Measurements from ENCODE around the gene SBF1. TPM values are rescaled to one million over a fixed set of nuclear protein-coding genes. Genes with fewer than 3 reads are reported as not detected.
A peak's percentile ranks its signal among the peaks of the same experiment; 100 is the strongest.
"Not testable (repeated sequence)": the region's sequence is repeated elsewhere in the genome, so short reads cannot be mapped to it uniquely, and the experiment has no call there.

Gene SBF1, protein sequence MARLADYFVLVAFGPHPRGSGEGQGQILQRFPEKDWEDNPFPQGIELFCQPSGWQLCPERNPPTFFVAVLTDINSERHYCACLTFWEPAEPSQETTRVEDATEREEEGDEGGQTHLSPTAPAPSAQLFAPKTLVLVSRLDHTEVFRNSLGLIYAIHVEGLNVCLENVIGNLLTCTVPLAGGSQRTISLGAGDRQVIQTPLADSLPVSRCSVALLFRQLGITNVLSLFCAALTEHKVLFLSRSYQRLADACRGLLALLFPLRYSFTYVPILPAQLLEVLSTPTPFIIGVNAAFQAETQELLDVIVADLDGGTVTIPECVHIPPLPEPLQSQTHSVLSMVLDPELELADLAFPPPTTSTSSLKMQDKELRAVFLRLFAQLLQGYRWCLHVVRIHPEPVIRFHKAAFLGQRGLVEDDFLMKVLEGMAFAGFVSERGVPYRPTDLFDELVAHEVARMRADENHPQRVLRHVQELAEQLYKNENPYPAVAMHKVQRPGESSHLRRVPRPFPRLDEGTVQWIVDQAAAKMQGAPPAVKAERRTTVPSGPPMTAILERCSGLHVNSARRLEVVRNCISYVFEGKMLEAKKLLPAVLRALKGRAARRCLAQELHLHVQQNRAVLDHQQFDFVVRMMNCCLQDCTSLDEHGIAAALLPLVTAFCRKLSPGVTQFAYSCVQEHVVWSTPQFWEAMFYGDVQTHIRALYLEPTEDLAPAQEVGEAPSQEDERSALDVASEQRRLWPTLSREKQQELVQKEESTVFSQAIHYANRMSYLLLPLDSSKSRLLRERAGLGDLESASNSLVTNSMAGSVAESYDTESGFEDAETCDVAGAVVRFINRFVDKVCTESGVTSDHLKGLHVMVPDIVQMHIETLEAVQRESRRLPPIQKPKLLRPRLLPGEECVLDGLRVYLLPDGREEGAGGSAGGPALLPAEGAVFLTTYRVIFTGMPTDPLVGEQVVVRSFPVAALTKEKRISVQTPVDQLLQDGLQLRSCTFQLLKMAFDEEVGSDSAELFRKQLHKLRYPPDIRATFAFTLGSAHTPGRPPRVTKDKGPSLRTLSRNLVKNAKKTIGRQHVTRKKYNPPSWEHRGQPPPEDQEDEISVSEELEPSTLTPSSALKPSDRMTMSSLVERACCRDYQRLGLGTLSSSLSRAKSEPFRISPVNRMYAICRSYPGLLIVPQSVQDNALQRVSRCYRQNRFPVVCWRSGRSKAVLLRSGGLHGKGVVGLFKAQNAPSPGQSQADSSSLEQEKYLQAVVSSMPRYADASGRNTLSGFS (N-terminal part only)
- 38.7 and 66.1 TPM in 2 replicates for total RNA-seq (2014; rRNA removed; shearing (Covaris generic); ENCODE audit: low replicate concordance)

DNA sequence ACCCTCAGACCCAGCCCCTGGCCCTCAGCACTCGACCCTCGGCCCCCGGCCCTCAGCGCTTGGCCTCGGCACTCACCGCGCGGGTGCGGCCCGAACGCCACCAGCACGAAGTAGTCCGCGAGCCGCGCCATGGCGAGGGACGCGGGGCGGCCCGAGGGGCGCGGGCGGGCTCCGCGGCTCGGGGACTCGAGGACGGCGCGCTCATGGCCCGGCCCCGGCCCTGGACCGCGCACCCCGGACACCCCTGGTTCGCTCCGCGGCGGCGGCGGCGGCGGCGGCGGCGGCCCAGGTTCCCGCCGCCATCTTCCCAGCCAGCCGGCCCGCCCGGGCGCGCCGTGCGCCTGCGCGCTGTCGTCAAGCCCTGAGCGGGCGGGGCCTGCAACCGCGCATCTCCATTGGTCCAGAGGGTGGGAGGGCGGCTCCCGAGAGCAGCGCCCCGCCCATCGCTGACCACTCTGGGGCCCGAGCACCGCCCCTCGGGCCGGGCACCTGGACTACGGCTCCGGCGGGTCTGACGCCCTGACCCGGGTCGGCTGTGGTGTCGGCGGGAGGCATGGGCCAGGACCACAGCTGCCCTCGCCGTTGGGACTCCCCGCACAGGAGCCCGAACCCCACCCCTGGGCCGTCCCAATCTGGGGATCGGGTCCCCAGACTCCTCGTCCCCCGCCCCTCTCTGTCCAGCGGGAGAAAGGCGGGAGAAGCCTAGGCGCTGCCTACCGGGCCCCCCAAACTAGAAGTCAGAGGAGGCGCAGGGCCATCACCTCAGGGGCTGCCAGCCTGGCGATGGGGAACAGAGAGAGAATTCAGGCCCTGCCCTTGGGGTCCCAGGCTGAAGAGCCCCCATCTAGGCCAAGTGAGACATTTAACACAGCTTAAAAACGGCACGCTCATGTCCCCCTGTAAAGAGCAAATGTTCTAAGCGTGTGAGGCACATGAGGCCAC lies at the start of gene SBF1:
SBF1 (minus strand) TSS at position 326 of the 942 bp plus-strand sequence; CDS start at position 131, 195 bp downstream.
- Histone ChIP-seq H3K9me3 (no peaks in the 10 kb centered on the region), H3K36me3 (peaks cover 12% of the 10 kb centered on the region), H3K4me3 (peak within 1 kb of the TSS; percentile 63), H3K27me3 (no peaks in the 10 kb centered on the region)
- DNase-seq = peak; percentile 89

DNA sequence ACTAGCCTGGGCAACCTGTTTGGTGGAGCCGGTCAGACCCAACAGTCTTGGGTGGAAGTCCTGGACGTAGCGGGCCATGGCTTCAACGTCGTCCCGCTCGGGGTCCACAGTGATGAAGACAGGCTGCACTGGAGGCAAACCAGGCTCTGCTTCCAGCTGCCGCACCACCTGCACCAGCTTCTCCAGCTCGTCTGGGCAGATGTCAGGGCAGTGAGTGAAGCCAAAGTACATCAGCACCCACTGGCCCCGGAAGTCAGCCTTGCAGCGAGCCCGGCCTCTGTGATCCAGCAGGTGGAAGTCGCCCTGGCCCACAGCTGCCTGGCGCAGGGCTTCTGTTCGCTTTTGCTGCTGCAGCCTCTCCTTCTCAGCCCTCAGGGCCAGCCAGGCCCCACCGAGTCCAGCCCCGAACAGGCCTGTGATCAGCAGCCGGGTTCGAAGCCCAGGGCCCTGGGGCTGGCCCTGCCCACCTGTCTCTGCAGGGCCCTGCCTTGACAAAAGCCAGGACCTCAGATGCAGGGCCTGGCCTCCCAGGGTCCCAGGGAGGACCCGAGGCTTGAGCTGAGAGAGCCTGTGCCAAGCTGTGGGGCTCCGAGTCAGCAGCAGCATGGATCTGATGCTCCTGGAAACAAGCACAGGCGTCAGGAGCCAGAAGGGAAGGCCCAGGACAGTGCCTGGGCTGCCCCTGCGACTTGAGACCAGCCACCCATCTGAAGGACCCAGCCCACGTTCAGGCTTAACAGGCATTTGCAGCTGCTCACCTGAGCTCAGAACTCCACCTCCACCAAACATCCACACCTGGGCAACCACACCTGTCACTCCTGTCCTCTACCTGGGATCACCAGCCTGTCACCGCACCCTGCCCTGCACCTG lies 49.2 kb upstream of the SBF1 start:
- no peak for DNase-seq
- Histone ChIP-seq H3K4me3 (peak overlapping the region; percentile 63), H3K9me3 (no peaks in the 10 kb centered on the region), H3K27me3 (no peaks in the 10 kb centered on the region), H3K36me3 (peaks cover 32% of the 10 kb centered on the region)

DNA sequence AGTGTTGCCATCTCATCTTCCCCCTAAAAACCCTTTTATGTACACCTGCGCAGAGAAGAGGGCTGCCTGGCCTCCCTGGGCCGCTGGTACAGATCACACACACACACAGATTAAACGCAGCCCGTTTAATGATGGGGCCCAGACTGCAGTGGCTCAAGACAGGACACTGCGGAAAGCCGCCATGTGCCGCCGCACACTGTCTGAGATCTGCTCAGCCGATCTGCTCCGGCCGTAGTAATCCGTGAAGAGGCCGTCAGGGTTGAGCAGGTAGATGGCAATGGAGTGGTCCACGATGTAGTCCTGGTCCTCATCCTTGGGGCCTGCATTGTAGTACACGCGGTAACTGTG lies 48.6 kb upstream of the SBF1 start:
- no peak for DNase-seq
- Histone ChIP-seq H3K27me3 (no peaks in the 10 kb centered on the region), H3K9me3 (no peaks in the 10 kb centered on the region), H3K4me3 (no peak overlapping the region), H3K36me3 (peaks cover 38% of the 10 kb centered on the region)

- no peak for DNase-seq
- H3K27me3 ChIP-seq = no peaks in the 10 kb centered on the region
- no peak overlapping the region for H3K4me3 ChIP-seq
- H3K9me3 ChIP-seq = no peaks in the 10 kb centered on the region
- H3K36me3 ChIP-seq = peaks cover 44% of the 10 kb centered on the region
Measured at GRCh38 chr22:50522806-50523438, 48.1 kb upstream of the SBF1 start.

DNA sequence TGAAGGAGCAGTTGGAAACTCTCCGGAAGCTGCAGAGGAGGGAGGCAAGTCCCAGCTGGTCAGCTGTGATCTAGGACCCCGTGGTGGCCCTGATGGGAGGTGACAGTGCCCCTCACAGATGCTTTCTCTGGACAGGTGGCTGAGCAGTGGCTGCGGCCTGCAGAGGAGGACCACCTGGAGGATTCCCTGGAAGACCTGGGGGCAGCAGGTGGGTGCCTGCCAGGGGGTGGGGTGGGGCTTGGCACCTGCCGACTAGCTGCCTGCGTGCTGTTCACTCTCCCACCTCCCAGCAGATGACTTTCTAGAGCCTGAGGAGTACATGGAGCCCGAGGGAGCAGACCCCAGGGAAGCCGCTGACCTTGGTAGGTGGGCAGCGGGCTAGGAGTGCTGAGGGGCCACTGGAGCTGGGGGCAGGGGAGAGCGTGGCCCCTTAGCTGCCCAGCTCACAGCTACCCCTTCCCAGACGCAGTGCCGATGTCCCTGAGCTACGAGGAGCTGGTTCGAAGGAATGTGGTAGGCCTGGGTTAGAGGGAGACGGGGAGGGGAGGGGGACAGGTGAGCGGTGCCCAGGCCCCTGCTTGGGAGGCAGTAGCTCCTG lies 47.5 kb upstream of the SBF1 start:
- peaks cover 49% of the 10 kb centered on the region for H3K36me3 ChIP-seq
- H3K27me3 ChIP-seq = no peaks in the 10 kb centered on the region
- H3K9me3 ChIP-seq = no peaks in the 10 kb centered on the region
- no peak overlapping the region for H3K4me3 ChIP-seq
- no peak for DNase-seq

GRCh38 chr22:50521710-50522109 lies 46.9 kb upstream of the SBF1 start:
- Histone ChIP-seq H3K27me3 (no peaks in the 10 kb centered on the region), H3K4me3 (no peak overlapping the region), H3K9me3 (no peaks in the 10 kb centered on the region), H3K36me3 (peaks cover 53% of the 10 kb centered on the region)
- DNase-seq = no peak

GRCh38 chr22:50520826-50521453 lies 46.1 kb upstream of the SBF1 start:
- H3K36me3 ChIP-seq = peaks cover 53% of the 10 kb centered on the region
- H3K27me3 ChIP-seq = no peaks in the 10 kb centered on the region
- no peak overlapping the region for H3K4me3 ChIP-seq
- no peak for DNase-seq
- H3K9me3 ChIP-seq = no peaks in the 10 kb centered on the region

DNA sequence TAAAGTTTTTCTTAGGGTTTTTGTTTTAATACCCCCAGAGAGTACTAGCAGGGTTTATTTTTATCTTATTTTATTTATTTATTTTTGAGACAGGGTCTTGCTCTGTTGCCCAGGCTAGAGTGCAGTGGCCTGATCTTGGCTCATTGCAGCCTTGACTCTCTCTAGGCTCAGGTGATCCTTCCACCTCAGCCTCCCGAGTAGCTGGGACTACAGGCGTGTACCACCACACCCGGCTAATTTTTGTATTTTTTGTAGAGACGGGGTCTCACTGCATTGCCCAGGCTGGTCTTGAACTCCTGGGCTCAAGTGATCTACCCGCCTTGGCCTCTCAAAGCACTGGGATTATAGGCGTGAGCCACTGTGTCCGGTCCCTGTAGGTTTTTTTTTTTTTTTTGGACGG lies 45.3 kb upstream of the SBF1 start:
- H3K36me3 ChIP-seq = peaks cover 53% of the 10 kb centered on the region
- H3K9me3 ChIP-seq, H3K27me3 ChIP-seq, DNase-seq, H3K4me3 ChIP-seq: not testable (repeated sequence)

DNA sequence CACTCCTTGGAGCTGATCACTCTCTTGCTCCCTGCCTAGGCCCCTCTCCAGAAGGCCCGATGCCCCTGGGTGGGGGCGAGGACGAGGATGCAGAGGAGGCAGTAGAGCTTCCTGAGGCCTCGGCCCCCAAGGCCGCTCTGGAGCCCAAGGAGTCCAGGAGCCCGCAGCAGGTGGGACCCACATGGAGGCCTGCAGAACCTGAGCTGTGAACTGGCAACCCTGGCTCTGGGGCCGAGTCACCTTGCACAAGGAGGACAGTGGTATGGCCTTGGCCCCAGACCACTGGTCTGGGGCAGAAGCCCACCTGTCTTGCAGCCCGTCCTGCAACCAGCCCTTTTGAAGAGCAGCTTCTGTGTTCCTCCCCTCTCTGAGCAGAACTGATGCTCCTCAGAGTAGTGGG lies 44.3 kb upstream of the SBF1 start:
- DNase-seq = no peak
- H3K4me3 ChIP-seq = no peak overlapping the region
- H3K9me3 ChIP-seq = no peaks in the 10 kb centered on the region
- no peaks in the 10 kb centered on the region for H3K27me3 ChIP-seq
- peaks cover 44% of the 10 kb centered on the region for H3K36me3 ChIP-seq

- no peaks in the 10 kb centered on the region for H3K27me3 ChIP-seq
- no peak for DNase-seq
- H3K36me3 ChIP-seq = peaks cover 38% of the 10 kb centered on the region
- no peaks in the 10 kb centered on the region for H3K9me3 ChIP-seq
- H3K4me3 ChIP-seq = no peak overlapping the region
Measured at GRCh38 chr22:50518606-50519005, 43.8 kb upstream of the SBF1 start.

GRCh38 chr22:50517495-50518260 lies 42.8 kb upstream of the SBF1 start:
- Histone ChIP-seq H3K36me3 (peaks cover 35% of the 10 kb centered on the region), H3K27me3 (no peaks in the 10 kb centered on the region), H3K4me3 (no peak overlapping the region), H3K9me3 (no peaks in the 10 kb centered on the region)
- DNase-seq = no peak

- no peak for DNase-seq
- peaks cover 36% of the 10 kb centered on the region for H3K36me3 ChIP-seq
- H3K9me3 ChIP-seq = no peaks in the 10 kb centered on the region
- no peak overlapping the region for H3K4me3 ChIP-seq
- H3K27me3 ChIP-seq = no peaks in the 10 kb centered on the region
Measured at GRCh38 chr22:50516891-50517290, 42.1 kb upstream of the SBF1 start.

- Histone ChIP-seq H3K36me3 (peaks cover 36% of the 10 kb centered on the region), H3K9me3 (no peaks in the 10 kb centered on the region), H3K4me3 (no peak overlapping the region), H3K27me3 (no peaks in the 10 kb centered on the region)
- no peak for DNase-seq
Measured at GRCh38 chr22:50516068-50516467, 41.2 kb upstream of the SBF1 start.

All from MG63 (cell line).